Smooth muscle cell of bladder (primary cell): Measurements from ENCODE around the gene FBXO9. TPM values are rescaled to one million over a fixed set of nuclear protein-coding genes. Genes with fewer than 3 reads are reported as not detected.

Source experiments
- total RNA-seq: library from RNA; depleted of rRNA; stranded (reverse); fragments of >200 nt; gene quantifications from 2 replicates; pipeline ENCODE4 v1.2.3, GENCODE V29; 2014

FBXO9 gene
- 42.8 and 54.5 TPM in 2 replicates for total RNA-seq

GRCh38 chr6:53065266-53066076, at the start of gene FBXO9:
TSS of gene FBXO9 (plus strand) at chr6:53065404. CDS start at chr6:53065790, 386 bp downstream.

GRCh38 chr6:53148684-53149083, 83.5 kb downstream of the FBXO9 start, which contains the start of gene GCM1:
TSS of gene GCM1 (minus strand) at chr6:53148841. CDS start at chr6:53145632, 3,209 bp downstream.

Other genes starting within 250 kb of the FBXO9 start
- gene GSTA5, start 224.6 kb upstream of the FBXO9 start, total RNA-seq: not detected in 2 replicates
- gene GSTA3, start 155.7 kb upstream of the FBXO9 start, total RNA-seq: not detected in 2 replicates
- gene GSTA4, start 70.1 kb upstream of the FBXO9 start, total RNA-seq: 32.0 and 37.3 TPM in 2 replicates
- gene CILK1, start 3.6 kb upstream of the FBXO9 start, total RNA-seq: 3.6 and 4.3 TPM in 2 replicates
- not detected in 2 replicates for gene GCM1, start 83.4 kb downstream of the FBXO9 start, total RNA-seq